ENCODE results near the gene PMM2.

GRCh38 chr16:8887431-8887765 is 89.8 kb downstream of the PMM2 start:
- TF ChIP-seq CTCF (IDR thresholded peaks at IDR 0.05): no peak
- TF ChIP-seq POLR2AphosphoS5 (IDR thresholded peaks at IDR 0.05): no peak
